ENCODE data around the gene ACOT11. TPM values are rescaled to one million over a fixed set of nuclear protein-coding genes. Genes with fewer than 3 reads are reported as not detected.

The ACOT11 gene
- total RNA-seq, 1 donor from 2014 or later: 44.1 TPM

- no peak for DNase-seq (ENCODE audit: low spot score)
- intact Hi-C loops (cut with DNase I): no loop called here
Measured at GRCh38 chr1:54602554-54602953, 54.5 kb downstream of the ACOT11 start.

- no peak for DNase-seq (ENCODE audit: low spot score)
- intact Hi-C loops (cut with DNase I): no loop called here
Measured at GRCh38 chr1:54603241-54603640, 55.2 kb downstream of the ACOT11 start.

- intact Hi-C loops (cut with DNase I): no loop called here
- no peak for DNase-seq (ENCODE audit: low spot score)
Measured at GRCh38 chr1:54604051-54604450, 56.0 kb downstream of the ACOT11 start.

GRCh38 chr1:54604572-54605370, 56.7 kb downstream of the ACOT11 start:
- intact Hi-C loops (cut with DNase I): no loop called here
- DNase-seq (ENCODE audit: low spot score): no peak

- intact Hi-C loops (cut with DNase I): no loop called here
- no peak for DNase-seq (ENCODE audit: low spot score)
Measured at GRCh38 chr1:54606096-54606989, 58.3 kb downstream of the ACOT11 start.

- no peak for DNase-seq (ENCODE audit: low spot score)
- intact Hi-C loops (cut with DNase I): no loop called here
Measured at GRCh38 chr1:54606990-54607325, 58.9 kb downstream of the ACOT11 start.

- intact Hi-C loops (cut with DNase I): no loop called here
- DNase-seq (ENCODE audit: low spot score): no peak
Measured at GRCh38 chr1:54607821-54608565, 60.0 kb downstream of the ACOT11 start.

GRCh38 chr1:54608566-54609230, 60.7 kb downstream of the ACOT11 start:
- no peak for DNase-seq (ENCODE audit: low spot score)
- intact Hi-C loops (cut with DNase I): no loop called here

- DNase-seq (ENCODE audit: low spot score): no peak
- intact Hi-C loops (cut with DNase I): no loop called here
Measured at GRCh38 chr1:54609301-54609921, 61.4 kb downstream of the ACOT11 start.

GRCh38 chr1:54610048-54610447, 62.0 kb downstream of the ACOT11 start:
- intact Hi-C loops (cut with DNase I): no loop called here
- DNase-seq (ENCODE audit: low spot score): no peak

GRCh38 chr1:54610601-54611580, 62.9 kb downstream of the ACOT11 start:
- no peak for DNase-seq (ENCODE audit: low spot score)

GRCh38 chr1:54611621-54612020, 63.6 kb downstream of the ACOT11 start:
- intact Hi-C loops (cut with DNase I): no loop called here
- no peak for DNase-seq (ENCODE audit: low spot score)

More at GRCh38 chr1:54610601-54611580, 62.9 kb downstream of the ACOT11 start:
- intact Hi-C loops (cut with DNase I): no loop called here

- intact Hi-C loops (cut with DNase I): no loop called here
- no peak for DNase-seq (ENCODE audit: low spot score)
Measured at GRCh38 chr1:54614024-54614423, 66.0 kb downstream of the ACOT11 start.

- no peak for DNase-seq (ENCODE audit: low spot score)
- intact Hi-C loops (cut with DNase I): no loop called here
Measured at GRCh38 chr1:54614563-54614962, 66.5 kb downstream of the ACOT11 start.

- DNase-seq (ENCODE audit: low spot score): no peak
- intact Hi-C loops (cut with DNase I): no loop called here
Measured at GRCh38 chr1:54615531-54616279, 67.7 kb downstream of the ACOT11 start.

GRCh38 chr1:54619749-54620148, 71.7 kb downstream of the ACOT11 start:
- intact Hi-C loops (cut with DNase I): no loop called here
- no peak for DNase-seq (ENCODE audit: low spot score)

- DNase-seq (ENCODE audit: low spot score): no peak
- intact Hi-C loops (cut with DNase I): no loop called here
Measured at GRCh38 chr1:54623216-54624007, 75.4 kb downstream of the ACOT11 start, which contains the start of gene FAM151A. Gene FAM151A, minus strand, starts transcription at chr1:54623525. Its CDS starts 130 bp downstream, at chr1:54623395.
